Measurements from ENCODE around the gene BANP.
"Not testable (repeated sequence)": the region's sequence is repeated elsewhere in the genome, so short reads cannot be mapped to it uniquely, and the experiment has no call there.

Gene BANP

GRCh38 chr16:88030498-88030897 is 79.3 kb downstream of the BANP start:
- Histone ChIP-seq H3K9me3 (ENCODE audit: low read length) (no peaks in the 10 kb centered on the region), H3K4me3 (ENCODE audit: low read depth, low read length, poor library complexity, severe bottlenecking) (no peak overlapping the region), H3K27ac (ENCODE audit: low read depth, low read length, poor library complexity, severe bottlenecking) (no peak overlapping the region), H2AFZ (ENCODE audit: low read length) (no peak overlapping the region), H4K20me1 (ENCODE audit: insufficient read depth, low read length) (no peaks in the 10 kb centered on the region), H3K36me3 (ENCODE audit: insufficient read depth, low read length) (peaks cover 7% of the 10 kb centered on the region), H3K79me2 (ENCODE audit: insufficient read depth, low read length) (no peaks in the 10 kb centered on the region), H3K4me2 (ENCODE audit: low read length) (no peak overlapping the region), H3F3A (ENCODE audit: insufficient read depth, low read length) (no peaks in the 10 kb centered on the region), H3K9ac (ENCODE audit: low read length) (no peak overlapping the region), H3K27me3 (ENCODE audit: insufficient read depth, low read length) (no peaks in the 10 kb centered on the region), H3K9me2 (ENCODE audit: low read depth, low read length) (no peaks in the 10 kb centered on the region), H3K4me1 (ENCODE audit: insufficient read depth, low read length, severe bottlenecking) (no peaks in the 10 kb centered on the region)
- no peak for TF ChIP-seq CTCF (IDR thresholded peaks at IDR 0.05; ENCODE audit: low read length)
- TF ChIP-seq EZH2 (IDR thresholded peaks at IDR 0.05; ENCODE audit: borderline replicate concordance, low read length) = no peak

- H2AFZ ChIP-seq (ENCODE audit: low read length); H3K9me3 ChIP-seq (ENCODE audit: low read length); H4K20me1 ChIP-seq (ENCODE audit: insufficient read depth, low read length); H3K79me2 ChIP-seq (ENCODE audit: insufficient read depth, low read length); H3K36me3 ChIP-seq (ENCODE audit: insufficient read depth, low read length); H3K4me1 ChIP-seq (ENCODE audit: insufficient read depth, low read length, severe bottlenecking); H3K4me2 ChIP-seq (ENCODE audit: low read length); H3K9ac ChIP-seq (ENCODE audit: low read length); H3K4me3 ChIP-seq (ENCODE audit: low read depth, low read length, poor library complexity, severe bottlenecking); H3F3A ChIP-seq (ENCODE audit: insufficient read depth, low read length); H3K9me2 ChIP-seq (ENCODE audit: low read depth, low read length); H3K27me3 ChIP-seq (ENCODE audit: insufficient read depth, low read length); H3K27ac ChIP-seq (ENCODE audit: low read depth, low read length, poor library complexity, severe bottlenecking): not testable (repeated sequence)
Measured at GRCh38 chr16:88030961-88031360, 79.7 kb downstream of the BANP start.

GRCh38 chr16:88033003-88033740 is 81.9 kb downstream of the BANP start:
- H3K79me2 ChIP-seq (ENCODE audit: insufficient read depth, low read length); H2AFZ ChIP-seq (ENCODE audit: low read length); H3K4me3 ChIP-seq (ENCODE audit: low read depth, low read length, poor library complexity, severe bottlenecking); H3K27me3 ChIP-seq (ENCODE audit: insufficient read depth, low read length); H3K9ac ChIP-seq (ENCODE audit: low read length); H3K36me3 ChIP-seq (ENCODE audit: insufficient read depth, low read length); H3F3A ChIP-seq (ENCODE audit: insufficient read depth, low read length); H3K27ac ChIP-seq (ENCODE audit: low read depth, low read length, poor library complexity, severe bottlenecking); H3K4me1 ChIP-seq (ENCODE audit: insufficient read depth, low read length, severe bottlenecking); H4K20me1 ChIP-seq (ENCODE audit: insufficient read depth, low read length); H3K9me2 ChIP-seq (ENCODE audit: low read depth, low read length); H3K4me2 ChIP-seq (ENCODE audit: low read length); H3K9me3 ChIP-seq (ENCODE audit: low read length): not testable (repeated sequence)

DNA sequence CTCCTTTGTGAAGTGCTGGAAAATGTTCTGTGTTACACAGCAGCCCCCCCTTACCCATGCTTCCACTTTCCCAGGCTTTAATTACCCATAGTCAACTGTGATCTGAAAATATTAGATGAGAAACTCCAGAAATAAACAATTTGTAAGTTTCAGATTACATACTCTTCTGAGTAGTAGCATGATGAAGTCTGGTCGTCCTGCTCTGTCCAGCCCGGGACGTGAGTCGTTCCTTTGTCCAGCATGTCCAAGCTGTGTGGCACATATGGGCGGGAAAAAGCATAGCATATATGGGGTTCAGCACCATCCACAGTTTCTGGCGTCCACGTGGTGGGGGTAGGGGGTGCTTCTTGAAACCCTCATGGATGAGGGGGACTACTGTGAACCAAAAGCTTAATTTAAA is 83.5 kb downstream of the BANP start:
- no peak overlapping the region for H2AFZ ChIP-seq (ENCODE audit: low read length)
- H3K27me3 ChIP-seq (ENCODE audit: insufficient read depth, low read length) = no peaks in the 10 kb centered on the region
- H3K36me3 ChIP-seq (ENCODE audit: insufficient read depth, low read length) = peaks cover 3% of the 10 kb centered on the region; the same call in 1 of the 2 replicates
- H3K27ac ChIP-seq (ENCODE audit: low read depth, low read length, poor library complexity, severe bottlenecking) = no peak overlapping the region
- no peak overlapping the region for H3K4me2 ChIP-seq (ENCODE audit: low read length)
- H3K9me3 ChIP-seq (ENCODE audit: low read length) = no peaks in the 10 kb centered on the region
- H3K9me2 ChIP-seq (ENCODE audit: low read depth, low read length) = no peaks in the 10 kb centered on the region
- H3K9ac ChIP-seq (ENCODE audit: low read length) = no peak overlapping the region
- no peak overlapping the region for H3K4me3 ChIP-seq (ENCODE audit: low read depth, low read length, poor library complexity, severe bottlenecking)
- peaks cover 8% of the 10 kb centered on the region for H3K4me1 ChIP-seq (ENCODE audit: insufficient read depth, low read length, severe bottlenecking)
- H3K79me2 ChIP-seq (ENCODE audit: insufficient read depth, low read length) = no peaks in the 10 kb centered on the region
- H3F3A ChIP-seq (ENCODE audit: insufficient read depth, low read length) = no peaks in the 10 kb centered on the region
- TF ChIP-seq CTCF (IDR thresholded peaks at IDR 0.05; ENCODE audit: low read length) = no peak
- H4K20me1 ChIP-seq (ENCODE audit: insufficient read depth, low read length) = no peaks in the 10 kb centered on the region

Measured in OCI-LY1 (cell line).